Trophoblast cell (in vitro differentiated cells and primary cell): ENCODE results near the gene COLEC11.

Source experiments
- DNase-seq, 2 donors: peaks; one replicate each; pipeline ENCODE4 v3.0.0-alpha.2; 2016
- H2AFZ ChIP-seq: 2 replicates; pipeline ENCODE4 v1.6.1; 2013; ENCODE audit warnings: low read length, moderate library complexity, mild to moderate bottlenecking; ENCODE audit not compliant: insufficient read depth, poor library complexity
- H2AK5ac ChIP-seq: 2 replicates; pipeline ENCODE4 v1.6.1; 2013; ENCODE audit warnings: mild to moderate bottlenecking, low read length
- H2BK120ac ChIP-seq: 2 replicates; pipeline ENCODE4 v1.6.1; 2013; ENCODE audit warnings: low read length, mild to moderate bottlenecking, moderate library complexity; ENCODE audit not compliant: insufficient read depth, poor library complexity
- H2BK12ac ChIP-seq: 2 replicates; pipeline ENCODE4 v1.6.1; 2013; ENCODE audit warnings: mild to moderate bottlenecking, low read length, moderate library complexity
- H2BK5ac ChIP-seq: 2 replicates; pipeline ENCODE4 v1.6.1; 2013; ENCODE audit warnings: low read length, low read depth, moderate library complexity, mild to moderate bottlenecking; ENCODE audit not compliant: poor library complexity
- H3K14ac ChIP-seq: 2 replicates; pipeline ENCODE4 v1.6.1; 2013; ENCODE audit warnings: mild to moderate bottlenecking, low read length
- H3K18ac ChIP-seq: 2 replicates; pipeline ENCODE4 v1.6.1; 2013; ENCODE audit warnings: mild to moderate bottlenecking, low read length
- H3K23ac ChIP-seq: 2 replicates; pipeline ENCODE4 v1.6.1; 2013; ENCODE audit warnings: low read length
- H3K27ac ChIP-seq: 2 replicates; pipeline ENCODE4 v1.5.1; 2013; ENCODE audit warnings: low read depth, mild to moderate bottlenecking, inconsistent platforms, low read length, moderate library complexity
- H3K27me3 ChIP-seq: 2 replicates; pipeline ENCODE4 v1.6.1; 2013; ENCODE audit warnings: inconsistent platforms, mild to moderate bottlenecking, low read length, moderate library complexity; ENCODE audit not compliant: insufficient read depth
- H3K36me3 ChIP-seq, 2 experiments: 1 replicate in 1 of 2; 2 replicates in 1 of 2; pipeline ENCODE4 v1.6.1; 2013; ENCODE audit warnings: low read length in 2 of 2, mild to moderate bottlenecking in 2 of 2, moderate library complexity in 1 of 2; ENCODE audit not compliant: insufficient read depth in 2 of 2, control insufficient read depth in 1 of 2
- H3K4ac ChIP-seq: 2 replicates; pipeline ENCODE4 v1.6.1; 2013; ENCODE audit warnings: low read depth, mild to moderate bottlenecking, low read length, moderate library complexity
- H3K4me1 ChIP-seq, 2 experiments: 1 replicate in 1 of 2; 2 replicates in 1 of 2; pipeline ENCODE4 v1.6.1; 2013; ENCODE audit warnings: low read length in 2 of 2, mild to moderate bottlenecking in 2 of 2, moderate library complexity in 1 of 2; ENCODE audit not compliant: insufficient read depth in 2 of 2, control insufficient read depth in 1 of 2
- H3K4me2 ChIP-seq: 2 replicates; pipeline ENCODE4 v1.6.1; 2013; ENCODE audit warnings: inconsistent platforms, mild to moderate bottlenecking, low read length, moderate library complexity
- H3K4me3 ChIP-seq: 2 replicates; pipeline ENCODE4 v1.5.1; 2013; ENCODE audit warnings: mild to moderate bottlenecking, low read depth, low read length, inconsistent platforms
- H3K79me1 ChIP-seq: one replicate; pipeline ENCODE4 v1.6.1; 2013; ENCODE audit warnings: low read length
- H3K79me2 ChIP-seq: 2 replicates; pipeline ENCODE4 v1.6.1; 2013; ENCODE audit warnings: low read length, mild to moderate bottlenecking; ENCODE audit not compliant: control insufficient read depth, insufficient read depth, poor library complexity
- H3K9ac ChIP-seq: 2 replicates; pipeline ENCODE4 v1.6.1; 2013; ENCODE audit warnings: mild to moderate bottlenecking, low read length
- H3K9me3 ChIP-seq: 2 replicates; pipeline ENCODE4 v1.6.1; 2013; ENCODE audit warnings: low read depth, mild to moderate bottlenecking, control low read depth, inconsistent platforms, low read length; ENCODE audit not compliant: insufficient read depth
- H4K12ac ChIP-seq: 2 replicates; pipeline ENCODE4 v1.6.1; 2013; ENCODE audit warnings: low read depth, mild to moderate bottlenecking, low read length, moderate library complexity
- H4K8ac ChIP-seq: 2 replicates; pipeline ENCODE4 v1.6.1; 2013; ENCODE audit warnings: low read depth, mild to moderate bottlenecking, low read length, moderate library complexity
- H4K91ac ChIP-seq: one replicate; pipeline ENCODE4 v1.6.1; 2013; ENCODE audit warnings: low read depth, mild to moderate bottlenecking, low read length, moderate library complexity
- WGBS: extraction: QIAGEN DNeasy Blood & Tissue Kit; methylation state at CpG from one replicate; pipeline ENCODE4 v1.1.7; 2013; ENCODE audit warnings: missing lambda C conversion rate; ENCODE audit not compliant: insufficient read length, insufficient coverage; ENCODE audit errors: extremely low coverage; 5-methylcytosine and 5-hydroxymethylcytosine counted together

Gene COLEC11

GRCh38 chr2:3604207-3604877, 9.4 kb downstream of the COLEC11 start:
- Histone ChIP-seq H3K4me3 (no peak overlapping the region), H4K91ac (no peak overlapping the region), H2AK5ac (no peak overlapping the region), H3K4me2 (no peak overlapping the region), H3K27me3 (no peaks in the 10 kb centered on the region), H3K79me2 (no peaks in the 10 kb centered on the region), H3K18ac (no peak overlapping the region), H3K4ac (no peak overlapping the region), H3K9me3 (no peaks in the 10 kb centered on the region), H2BK120ac (no peak overlapping the region), H4K8ac (no peak overlapping the region), H2AFZ (no peak overlapping the region), H2BK12ac (no peak overlapping the region), H3K9ac (no peak overlapping the region), H3K14ac (no peak overlapping the region), H3K79me1 (no peaks in the 10 kb centered on the region), H3K27ac (no peak overlapping the region), H4K12ac (no peak overlapping the region), H3K36me3 (no peaks in the 10 kb centered on the region), H2BK5ac (no peak overlapping the region), H3K23ac (no peak overlapping the region), H3K4me1 (no peaks in the 10 kb centered on the region)
- no CpG with 5 or more reads among the region's 16 CpGs for WGBS
- no peak for DNase-seq

GRCh38 chr2:3604991-3605961, 10.4 kb downstream of the COLEC11 start:
- H2AFZ ChIP-seq: no peak overlapping the region
- H3K4me2 ChIP-seq: no peak overlapping the region
- DNase-seq: peak; percentile 25 to 71
- no peak overlapping the region for H4K91ac ChIP-seq
- H3K36me3 ChIP-seq: no peaks in the 10 kb centered on the region
- no peak overlapping the region for H3K4ac ChIP-seq
- H2AK5ac ChIP-seq: no peak overlapping the region
- H3K4me3 ChIP-seq: no peak overlapping the region
- H2BK5ac ChIP-seq: no peak overlapping the region
- H3K4me1 ChIP-seq: no peaks in the 10 kb centered on the region
- no peak overlapping the region for H4K12ac ChIP-seq
- no peak overlapping the region for H4K8ac ChIP-seq
- H3K27me3 ChIP-seq: no peaks in the 10 kb centered on the region
- H3K23ac ChIP-seq: no peak overlapping the region
- no peak overlapping the region for H2BK12ac ChIP-seq
- no peaks in the 10 kb centered on the region for H3K79me2 ChIP-seq
- no peaks in the 10 kb centered on the region for H3K9me3 ChIP-seq
- no peaks in the 10 kb centered on the region for H3K79me1 ChIP-seq
- no peak overlapping the region for H3K9ac ChIP-seq
- no peak overlapping the region for H3K27ac ChIP-seq
- H2BK120ac ChIP-seq: no peak overlapping the region
- WGBS: no CpG with 5 or more reads among the region's 44 CpGs
- H3K14ac ChIP-seq: no peak overlapping the region
- H3K18ac ChIP-seq: no peak overlapping the region

GRCh38 chr2:3606028-3606369, 11.1 kb downstream of the COLEC11 start:
- no peak overlapping the region for H2BK120ac ChIP-seq
- no peaks in the 10 kb centered on the region for H3K79me1 ChIP-seq
- H3K79me2 ChIP-seq: no peaks in the 10 kb centered on the region
- no peak overlapping the region for H4K91ac ChIP-seq
- H3K36me3 ChIP-seq: no peaks in the 10 kb centered on the region
- H4K12ac ChIP-seq: no peak overlapping the region
- H3K18ac ChIP-seq: no peak overlapping the region
- H2BK5ac ChIP-seq: no peak overlapping the region
- H3K4me3 ChIP-seq: no peak overlapping the region
- H3K27me3 ChIP-seq: no peaks in the 10 kb centered on the region
- H3K27ac ChIP-seq: no peak overlapping the region
- DNase-seq: no peak
- no peak overlapping the region for H2BK12ac ChIP-seq
- no peaks in the 10 kb centered on the region for H3K9me3 ChIP-seq
- WGBS: no CpG with 5 or more reads among the region's 11 CpGs
- H2AFZ ChIP-seq: no peak overlapping the region
- H3K4ac ChIP-seq: no peak overlapping the region
- H3K4me2 ChIP-seq: no peak overlapping the region
- no peaks in the 10 kb centered on the region for H3K4me1 ChIP-seq
- H3K23ac ChIP-seq: no peak overlapping the region
- H3K14ac ChIP-seq: no peak overlapping the region
- no peak overlapping the region for H2AK5ac ChIP-seq
- H3K9ac ChIP-seq: no peak overlapping the region
- H4K8ac ChIP-seq: no peak overlapping the region

GRCh38 chr2:3606370-3607201, 11.7 kb downstream of the COLEC11 start:
- Histone ChIP-seq H3K27ac (no peak overlapping the region), H3K18ac (no peak overlapping the region), H3K79me2 (no peaks in the 10 kb centered on the region), H4K91ac (no peak overlapping the region), H3K4me2 (no peak overlapping the region), H4K8ac (no peak overlapping the region), H3K36me3 (no peaks in the 10 kb centered on the region), H2AK5ac (no peak overlapping the region), H3K14ac (no peak overlapping the region), H3K27me3 (no peaks in the 10 kb centered on the region), H4K12ac (no peak overlapping the region), H2BK12ac (no peak overlapping the region), H3K4me3 (no peak overlapping the region), H3K4ac (no peak overlapping the region), H3K79me1 (no peaks in the 10 kb centered on the region), H2BK120ac (no peak overlapping the region), H2AFZ (no peak overlapping the region), H3K23ac (no peak overlapping the region), H3K4me1 (no peaks in the 10 kb centered on the region), H3K9me3 (no peaks in the 10 kb centered on the region), H3K9ac (no peak overlapping the region), H2BK5ac (no peak overlapping the region)
- DNase-seq: no peak
- no CpG with 5 or more reads among the region's 37 CpGs for WGBS
